GM21528 (cell line): Measurements from ENCODE around the gene PLXDC2.

Experiments
- ATAC-seq: cut with Tn5 transposase; IDR thresholded peaks from one replicate; pipeline ENCODE4 v1.9.1; 2021; ENCODE audit warnings: mild to moderate bottlenecking, moderate library complexity; ENCODE audit not compliant: unreplicated experiment, low FRiP score

The PLXDC2 gene

DNA sequence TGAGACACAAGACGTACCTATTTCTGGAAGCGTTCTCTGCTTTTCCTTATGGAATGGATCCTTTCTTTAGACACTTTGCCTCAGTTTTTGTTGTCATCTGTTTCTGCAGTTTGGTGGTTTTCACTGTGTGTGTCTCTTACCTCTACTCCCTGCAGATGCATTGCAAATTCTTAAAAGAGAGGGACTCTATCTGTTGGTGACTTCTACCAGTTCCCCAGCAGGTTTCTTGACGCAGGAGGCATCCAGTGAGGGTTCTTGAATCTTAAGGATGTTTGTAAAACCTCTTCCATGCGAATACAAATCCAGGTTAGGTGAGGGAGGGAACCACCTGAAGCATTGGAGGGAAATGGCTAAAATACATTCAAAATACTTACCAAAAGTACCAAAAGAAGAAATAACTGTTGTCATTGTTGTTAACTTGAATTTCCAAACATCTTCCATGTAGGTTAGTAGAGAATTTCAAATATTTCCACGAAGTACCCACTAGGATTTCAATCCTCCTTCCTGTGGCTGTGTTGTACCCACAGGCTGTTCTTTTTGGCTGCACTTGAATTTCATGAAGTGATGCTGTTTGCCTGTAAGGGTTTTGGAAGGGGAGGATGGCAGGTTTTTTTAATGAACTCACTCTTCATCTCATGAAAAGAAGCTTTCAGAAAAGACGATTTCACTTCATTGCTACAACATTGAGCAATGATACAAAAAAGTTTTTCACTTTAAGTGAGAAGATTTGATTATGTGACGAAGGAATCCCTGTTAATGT is 32.2 kb downstream of the PLXDC2 start:
- no peak for ATAC-seq

DNA sequence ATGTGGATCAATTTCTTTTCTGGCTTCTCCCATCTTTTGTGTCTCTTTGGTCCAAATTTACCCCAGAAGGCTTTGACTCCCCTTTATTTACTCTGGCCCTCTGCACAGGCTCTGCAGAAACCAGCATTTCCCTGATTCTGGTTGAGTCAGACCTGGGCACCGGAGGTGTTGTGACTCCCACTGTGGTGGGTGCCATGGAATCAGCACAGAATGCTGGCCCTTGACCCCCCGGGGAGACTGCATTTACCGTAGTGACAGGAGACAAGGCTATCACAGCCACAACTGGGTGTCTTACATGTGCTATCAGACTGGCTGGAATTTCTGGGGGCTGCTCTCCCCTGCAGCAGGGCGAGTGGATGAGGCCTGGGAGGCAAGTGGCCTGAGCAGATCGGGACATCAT is 37.6 kb downstream of the PLXDC2 start:
- no peak for ATAC-seq

DNA sequence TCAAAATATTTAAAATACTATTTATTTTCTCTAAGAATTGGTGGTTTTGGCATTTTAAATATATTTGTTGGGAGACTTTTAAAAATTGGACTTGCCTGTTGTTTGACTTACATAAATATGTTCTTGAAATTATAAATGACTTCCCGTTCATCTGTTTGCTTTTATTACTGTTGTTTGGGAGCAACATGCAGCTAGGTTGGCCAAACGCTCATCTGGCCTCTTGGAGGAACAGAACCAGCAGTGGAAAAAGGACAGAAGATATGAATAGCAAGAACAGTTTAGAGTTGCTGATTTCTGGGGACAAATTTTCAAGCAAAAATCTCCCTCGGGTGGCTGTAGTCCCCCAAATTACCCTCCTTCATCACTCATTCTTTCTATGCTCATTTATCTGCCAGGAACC is 41.6 kb downstream of the PLXDC2 start:
- ATAC-seq = no peak

DNA sequence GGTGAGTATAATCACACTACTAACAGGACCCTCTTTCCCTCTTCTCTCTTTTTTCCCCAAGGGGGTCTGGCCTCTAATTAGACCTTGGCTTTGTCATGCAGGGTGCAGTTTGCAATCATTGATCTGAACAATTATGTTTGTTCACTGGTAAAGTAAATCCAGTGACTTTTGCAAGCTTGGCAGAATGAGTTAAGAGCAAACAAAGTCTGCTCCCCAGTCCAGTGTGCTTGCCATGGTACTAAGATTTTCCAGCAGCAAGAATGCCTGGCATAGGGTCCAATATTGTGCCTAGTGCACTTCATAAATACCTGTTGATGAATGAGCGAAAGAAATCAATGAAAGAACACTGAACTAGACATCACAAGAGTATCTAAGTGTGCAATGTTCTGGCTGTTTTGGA is 43.9 kb downstream of the PLXDC2 start:
- ATAC-seq = no peak

DNA sequence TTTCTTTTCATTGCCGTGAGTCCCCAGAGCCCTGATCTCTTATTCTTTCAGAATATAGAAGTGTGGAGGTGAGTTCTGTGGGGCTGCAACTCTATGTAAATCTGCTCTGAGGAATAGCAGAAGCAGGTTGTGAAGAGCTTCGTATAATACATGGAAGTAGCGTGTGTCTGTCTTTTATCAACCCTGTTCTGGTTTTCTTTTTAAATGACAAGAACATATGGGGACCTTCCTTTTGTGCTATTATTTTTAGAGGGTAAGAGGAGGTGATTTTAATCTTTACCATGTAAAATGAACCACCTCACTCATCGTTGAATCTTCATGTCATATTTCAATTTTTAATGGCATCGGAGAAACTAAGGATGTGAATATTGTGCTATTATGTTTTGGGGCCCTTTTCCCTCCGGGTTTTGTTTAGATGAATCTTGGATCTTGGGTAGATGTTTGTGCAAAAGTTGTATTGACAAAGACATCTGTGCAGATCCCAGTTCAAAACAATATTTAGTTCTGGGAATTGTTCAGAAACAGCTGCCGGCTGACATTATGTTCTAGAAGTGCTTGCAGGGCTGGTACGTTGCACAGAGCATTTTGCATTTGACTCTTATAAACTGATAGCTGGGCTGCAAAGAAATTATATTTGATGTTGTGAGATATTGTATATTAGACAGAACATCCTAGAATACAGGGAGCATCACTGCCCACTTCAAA is 46.7 kb downstream of the PLXDC2 start:
- no peak for ATAC-seq

DNA sequence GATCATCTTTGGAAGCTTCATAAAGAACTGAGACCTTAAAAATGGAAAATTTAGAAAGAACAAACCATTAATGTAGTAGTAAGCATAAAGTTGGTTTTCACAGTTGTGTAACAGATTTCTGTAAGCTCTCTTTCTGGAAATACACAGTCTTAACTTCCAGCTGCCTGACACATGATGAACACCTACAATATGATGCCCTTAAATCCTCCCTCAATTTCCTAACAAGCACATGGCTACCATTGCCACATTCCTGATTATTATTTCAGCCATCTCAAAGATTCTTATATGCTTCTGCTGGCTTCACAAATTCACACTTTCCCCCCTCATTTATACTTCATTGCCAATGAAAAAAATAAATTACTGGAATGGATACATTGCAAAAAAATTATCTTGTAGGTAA is 49.4 kb downstream of the PLXDC2 start:
- ATAC-seq = no peak

DNA sequence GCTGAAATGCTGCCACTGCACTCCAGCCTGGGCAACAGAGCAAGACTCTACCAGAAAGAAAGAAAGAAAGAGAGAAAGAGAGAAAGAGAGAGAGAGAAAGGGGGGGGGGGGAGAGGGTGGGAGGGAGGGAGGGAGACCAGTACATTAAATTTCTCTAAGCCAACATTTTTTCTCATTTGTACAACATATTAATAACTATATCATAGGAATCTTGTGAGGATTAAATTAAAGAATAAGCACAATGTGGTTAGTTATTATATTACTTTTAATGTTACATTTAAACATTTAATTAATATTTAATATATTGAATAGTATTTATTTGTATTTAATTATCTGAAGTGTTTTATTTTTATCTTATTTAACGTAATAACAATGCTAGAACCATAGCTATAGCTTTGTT is 53.1 kb downstream of the PLXDC2 start:
- no peak for ATAC-seq

DNA sequence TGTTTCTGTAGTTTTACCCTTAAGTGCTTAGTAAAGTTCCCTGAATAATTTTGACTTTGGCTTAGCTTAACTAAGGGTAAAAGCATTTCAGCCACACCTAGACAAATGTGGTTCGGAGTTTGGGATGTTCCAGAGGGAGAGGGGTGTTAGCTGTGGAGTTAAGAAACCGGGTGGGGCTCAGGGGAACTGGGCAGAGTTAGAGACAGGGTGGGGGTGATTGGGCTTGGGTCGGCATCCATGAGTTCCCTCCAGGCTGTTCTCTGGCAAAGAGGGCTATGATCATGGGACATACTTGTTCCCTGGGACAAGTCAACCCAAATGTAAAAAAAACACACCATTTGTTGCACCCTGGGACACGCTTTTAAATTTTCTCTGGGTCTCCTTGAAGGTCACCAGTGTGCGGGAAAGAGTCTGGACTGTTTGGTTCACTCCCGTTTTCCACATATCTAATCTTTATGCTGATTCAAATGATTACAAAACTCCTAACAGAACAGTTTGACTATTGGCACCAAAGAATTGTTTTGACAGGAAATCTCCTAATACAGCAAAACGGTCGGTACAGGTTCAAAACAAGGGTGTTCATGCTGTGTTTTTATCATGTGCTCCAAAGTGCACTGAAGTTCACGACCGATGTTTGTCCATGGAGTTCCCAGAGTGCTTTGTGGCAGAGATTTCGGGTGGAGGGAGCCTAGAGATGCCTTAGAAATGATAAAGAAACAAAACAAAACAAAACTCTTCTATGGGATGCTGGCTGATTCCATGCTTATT is 56.5 kb downstream of the PLXDC2 start:
- no peak for ATAC-seq

DNA sequence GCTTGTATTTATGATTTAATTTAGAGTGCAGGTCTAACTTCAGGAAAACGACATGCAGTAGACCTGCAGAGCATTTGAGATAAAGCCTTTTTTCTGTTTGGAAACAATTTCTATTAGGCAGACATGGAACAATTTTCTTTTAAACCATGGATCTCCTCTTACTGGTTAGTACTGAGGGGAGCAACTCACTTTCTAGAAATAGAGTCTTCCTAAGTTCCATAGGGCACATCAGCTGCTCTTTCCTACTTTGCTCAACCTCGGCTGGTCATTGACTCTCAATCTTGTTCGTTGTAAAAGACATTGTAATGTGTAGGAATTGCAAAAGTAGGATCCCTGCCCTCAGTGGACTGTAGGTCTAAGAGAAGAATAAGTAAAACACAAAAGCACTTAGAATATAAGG is 58.0 kb downstream of the PLXDC2 start:
- ATAC-seq = no peak

DNA sequence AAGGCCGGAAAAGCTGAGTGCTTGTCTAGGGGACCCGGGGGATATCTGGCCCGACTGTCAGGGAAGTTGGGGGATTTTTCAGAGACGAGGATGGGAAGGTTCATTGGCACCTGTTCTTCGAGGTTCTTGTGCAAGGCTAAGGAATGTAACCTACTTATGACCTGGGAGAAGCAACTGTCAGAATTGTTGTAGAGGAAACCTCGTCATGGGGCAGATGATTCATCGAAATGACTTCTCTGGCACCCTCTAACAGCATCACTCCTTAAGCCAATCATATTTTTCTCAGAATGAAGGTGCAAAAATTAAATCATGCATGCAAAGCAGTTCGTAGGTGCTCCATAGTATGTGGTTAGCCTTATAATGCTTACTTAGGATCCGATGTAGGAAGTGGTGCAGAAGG is 58.6 kb downstream of the PLXDC2 start:
- no peak for ATAC-seq

DNA sequence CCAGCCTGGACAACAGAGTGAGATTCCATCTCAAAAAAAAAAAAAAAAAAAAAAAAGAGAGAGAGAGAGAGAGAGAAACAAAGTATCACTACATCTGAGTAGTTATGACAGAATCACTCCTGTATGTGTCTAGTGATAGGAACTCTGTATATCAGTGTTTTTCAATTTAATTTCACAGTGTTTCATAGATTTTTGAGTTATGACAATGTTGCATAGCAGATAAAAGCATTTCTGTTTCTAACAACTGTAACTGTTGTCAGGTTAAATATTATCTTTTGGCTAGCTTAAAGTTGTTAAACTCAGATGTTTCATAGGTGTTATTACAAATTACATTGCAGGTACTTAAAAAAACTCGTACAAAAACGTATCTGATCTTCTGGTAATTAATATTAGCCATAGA is 60.3 kb downstream of the PLXDC2 start:
- ATAC-seq = no peak

DNA sequence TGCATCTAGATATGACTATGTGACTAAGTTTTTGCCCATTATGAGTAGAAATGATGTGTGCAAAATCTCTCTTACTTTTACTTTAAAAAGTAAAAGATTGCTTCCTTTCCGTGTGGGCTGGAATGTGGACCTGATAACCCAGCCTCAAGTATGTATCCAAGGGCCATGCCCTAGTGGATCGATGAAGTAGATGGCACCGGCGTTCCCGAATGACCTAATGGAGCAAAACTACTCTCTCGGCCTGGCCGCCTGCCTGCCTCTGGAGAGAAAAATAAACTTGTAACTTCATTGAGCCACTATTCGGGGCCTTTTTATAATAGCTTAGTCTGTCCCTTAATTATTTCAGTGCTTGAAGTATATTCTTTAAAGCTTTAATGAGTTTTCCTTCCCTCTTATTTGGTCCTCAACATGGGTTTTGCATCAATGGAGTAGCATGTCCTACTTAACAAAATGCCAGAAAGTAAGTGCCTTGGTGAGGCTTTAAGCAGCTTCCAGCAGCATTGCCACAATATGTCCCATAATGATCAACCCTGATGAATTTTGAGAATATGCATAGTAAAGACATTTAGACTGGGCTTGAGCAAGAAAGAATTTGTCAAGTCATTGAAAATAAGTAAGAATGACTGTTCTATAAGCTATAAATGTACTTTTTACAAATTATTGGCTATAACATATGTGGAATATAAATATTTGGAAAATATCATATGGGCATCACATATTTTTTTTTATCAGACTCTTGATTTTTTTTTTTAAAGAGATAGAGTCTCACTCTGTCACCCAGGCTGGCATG is 61.4 kb downstream of the PLXDC2 start:
- no peak for ATAC-seq

DNA sequence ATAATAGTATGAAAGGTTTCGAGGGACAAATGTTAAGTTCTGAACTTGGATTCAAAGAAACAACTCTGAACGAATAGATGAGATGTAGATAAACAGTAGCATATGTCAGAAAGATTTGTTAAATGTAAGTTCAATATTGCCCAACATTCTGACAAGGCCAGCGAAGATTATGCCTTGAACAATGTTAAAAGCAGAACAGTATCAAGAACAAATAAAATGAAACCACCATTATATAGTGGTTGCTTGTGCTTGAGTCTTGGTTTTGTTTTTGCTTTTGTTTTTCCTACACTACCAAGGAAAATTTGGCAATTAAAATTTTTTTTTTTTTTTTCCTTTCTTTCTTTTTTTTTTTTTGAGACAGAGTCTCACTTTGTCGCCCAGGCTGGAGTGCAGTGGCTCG is 66.4 kb downstream of the PLXDC2 start:
- ATAC-seq = no peak

DNA sequence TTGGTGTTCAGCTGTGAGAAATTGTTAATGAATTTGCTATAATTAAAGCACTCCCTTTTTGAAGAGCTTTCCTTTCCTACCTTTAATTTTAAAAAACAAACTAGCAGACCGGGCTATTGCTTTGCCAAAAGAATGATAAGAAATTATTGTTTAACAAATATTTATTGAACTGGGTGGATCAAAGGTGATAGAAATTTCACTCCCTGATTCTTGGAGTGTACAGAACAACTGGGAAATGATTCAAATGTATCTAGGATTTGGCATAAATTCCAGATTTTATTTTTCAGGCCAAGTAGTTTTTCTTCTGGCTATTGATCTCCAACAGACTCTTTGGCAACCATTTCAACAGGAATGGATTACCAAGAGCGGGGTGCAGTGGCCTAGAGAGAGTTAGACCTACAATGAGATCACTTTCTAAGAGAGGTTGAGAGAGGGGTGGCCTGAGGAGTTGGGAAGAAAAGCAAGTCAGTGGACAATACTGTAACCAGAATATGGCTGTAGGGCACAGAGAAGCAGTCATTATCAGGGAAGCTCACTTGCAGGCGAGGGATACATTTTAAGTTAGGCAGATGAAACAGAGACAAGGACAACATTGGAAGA is 71.9 kb downstream of the PLXDC2 start:
- no peak for ATAC-seq

DNA sequence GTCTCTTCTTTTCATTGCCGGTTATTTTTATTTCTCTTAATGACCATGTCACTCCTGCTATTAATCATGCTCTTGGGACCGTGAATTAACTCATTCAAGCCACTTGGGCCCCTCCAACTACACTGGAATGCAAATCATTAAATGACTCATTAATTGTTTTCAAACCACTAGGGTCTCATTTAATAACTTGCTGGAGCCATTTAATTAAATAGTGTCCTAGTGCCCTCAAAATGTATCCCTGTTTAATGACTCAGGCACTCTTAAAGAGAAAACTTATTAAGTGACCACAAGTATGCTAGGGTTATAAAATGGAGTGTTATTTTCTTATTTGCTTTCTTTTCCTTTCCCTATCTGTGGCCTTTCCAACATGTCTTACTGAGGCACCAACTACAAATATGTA is 73.0 kb downstream of the PLXDC2 start:
- ATAC-seq = no peak

DNA sequence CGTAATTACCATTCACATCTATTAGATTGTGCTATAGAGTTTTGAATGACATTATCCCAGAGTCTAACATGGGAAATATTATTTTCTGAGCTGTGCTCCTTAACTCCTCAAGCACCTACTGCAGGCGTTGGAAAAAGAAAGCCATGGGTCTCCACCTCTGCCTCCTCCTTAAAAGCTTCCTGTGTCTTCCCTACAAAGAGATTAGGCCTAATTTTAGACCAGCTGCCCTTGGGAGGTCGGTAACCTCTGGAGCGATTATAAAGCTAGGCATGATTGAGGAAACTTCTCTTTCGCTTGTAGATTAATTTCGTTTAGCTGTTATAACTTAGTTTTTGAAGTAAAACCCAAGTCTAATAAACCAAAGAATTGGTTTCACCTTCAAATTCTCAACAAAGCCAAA is 75.2 kb downstream of the PLXDC2 start:
- no peak for ATAC-seq

DNA sequence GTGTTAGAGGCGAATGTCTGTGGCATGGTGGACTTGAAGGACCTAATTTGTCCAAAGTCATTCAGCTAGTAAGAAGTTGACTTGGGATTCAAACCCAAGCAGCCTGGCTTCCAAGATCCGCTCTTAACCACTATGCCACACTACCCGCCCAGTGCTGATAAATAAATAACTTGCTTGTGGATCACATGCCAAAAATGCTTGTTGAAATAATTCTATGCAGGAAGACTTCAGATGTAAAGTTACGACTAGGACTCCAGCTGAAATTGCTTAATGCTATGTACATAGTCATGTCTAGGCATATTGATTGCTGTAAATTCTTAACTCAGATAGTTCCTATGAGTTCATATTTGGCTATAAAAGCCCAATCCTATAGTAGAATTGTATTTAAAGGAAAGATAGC is 76.0 kb downstream of the PLXDC2 start:
- no peak for ATAC-seq

DNA sequence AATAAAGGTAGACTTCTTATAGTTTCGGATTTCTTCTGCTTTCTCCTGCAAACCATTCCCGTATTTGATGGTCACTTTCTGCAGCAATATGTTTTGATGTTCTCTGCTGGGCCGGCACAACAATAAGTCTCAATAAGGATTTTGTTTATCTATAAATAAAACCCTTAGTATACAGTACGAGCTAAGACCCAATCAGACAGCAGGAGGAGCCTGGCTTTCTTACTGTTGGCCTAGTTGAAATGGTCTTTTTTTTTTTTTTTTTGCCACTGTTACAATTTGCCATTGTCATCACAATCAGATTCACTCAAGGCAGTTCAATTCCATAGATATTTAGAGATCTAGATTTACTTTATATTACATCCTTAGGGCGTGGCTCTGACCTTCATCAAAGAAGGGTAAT is 76.4 kb downstream of the PLXDC2 start:
- no peak for ATAC-seq

DNA sequence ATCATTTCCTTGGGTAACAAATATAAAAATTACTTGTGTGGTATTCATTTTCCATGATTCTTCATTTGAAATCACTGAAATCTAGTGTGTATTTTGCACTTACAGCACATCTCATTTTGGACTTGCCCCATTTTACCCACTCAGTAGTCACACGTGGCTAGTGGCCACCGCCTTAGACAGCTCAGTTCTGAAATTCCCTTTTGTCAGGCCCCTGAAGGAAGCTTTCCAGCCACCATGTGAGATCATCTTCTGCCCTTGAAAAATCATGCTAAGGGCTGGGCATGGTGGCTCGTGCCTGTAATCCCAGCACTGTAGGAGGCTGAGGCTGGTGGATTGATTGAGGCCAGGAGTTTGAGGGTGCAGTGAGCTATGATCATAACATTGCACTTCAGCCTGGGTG is 79.3 kb downstream of the PLXDC2 start:
- no peak for ATAC-seq

DNA sequence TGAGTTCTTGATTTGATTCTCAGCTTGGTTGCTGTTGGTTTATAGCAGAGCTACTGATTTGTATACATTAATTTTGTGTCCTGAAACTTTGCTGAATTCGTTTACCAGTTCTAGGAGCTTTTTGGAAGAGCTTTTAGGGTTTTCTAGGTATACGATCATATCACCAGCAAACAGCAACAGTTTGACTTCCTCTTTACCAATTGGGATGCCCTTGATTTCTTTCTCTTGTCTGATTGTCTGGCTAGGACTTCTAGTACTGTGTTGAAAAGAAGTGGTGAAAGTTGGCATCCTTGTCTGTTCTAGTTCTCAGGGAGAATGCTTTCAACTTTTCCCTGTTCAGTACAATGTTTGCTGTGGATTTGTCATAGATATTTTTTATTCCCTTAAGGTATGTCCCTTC is 86.2 kb downstream of the PLXDC2 start:
- no peak for ATAC-seq
